Lung (tissue), 12 donors: ENCODE results near the gene CCT2. TPM values are rescaled to one million over a fixed set of nuclear protein-coding genes. Genes with fewer than 3 reads are reported as not detected.

Experiments
- ATAC-seq: fragments of 200-7000 bp; cut with Tn5 transposase; one replicate; pipeline ENCODE4 v1.9.1; 2020; ENCODE audit warnings: moderate number of reproducible peaks; ENCODE audit not compliant: insufficient read depth, low FRiP score
- DNase-seq, 3 donors: peaks; one replicate each; pipeline ENCODE4 v3.0.0-alpha.2; 2013 to 2017
- H3K27ac ChIP-seq, 2 donors: one replicate each; pipeline ENCODE4 v1.5.1; 2013; ENCODE audit warnings: mild to moderate bottlenecking in 2 of 2, moderate library complexity in 2 of 2, control low read depth in 1 of 2, inconsistent platforms in 1 of 2, low read depth in 1 of 2, low read length in 1 of 2
- H3K27me3 ChIP-seq, 3 donors: one replicate each; pipeline ENCODE4 v1.5.1; 2013; ENCODE audit warnings: low read length in 2 of 3; ENCODE audit not compliant: control insufficient read depth in 3 of 3, insufficient read depth in 3 of 3
- H3K36me3 ChIP-seq, 4 donors: one replicate each; pipeline ENCODE4 v1.5.1; 2013; ENCODE audit warnings: low read length in 4 of 4, mild to moderate bottlenecking in 1 of 4, moderate library complexity in 1 of 4; ENCODE audit not compliant: control insufficient read depth in 4 of 4, insufficient read depth in 4 of 4
- H3K4me1 ChIP-seq, 5 donors: one replicate each; pipeline ENCODE4 v1.5.1; 2013; ENCODE audit warnings: low read length in 5 of 5, mild to moderate bottlenecking in 2 of 5, moderate library complexity in 1 of 5; ENCODE audit not compliant: control insufficient read depth in 5 of 5, insufficient read depth in 5 of 5
- H3K4me3 ChIP-seq: one replicate; pipeline ENCODE4 v1.5.1; 2013; ENCODE audit warnings: mild to moderate bottlenecking, control low read depth, moderate library complexity
- H3K9ac ChIP-seq, 2 donors: one replicate each; pipeline ENCODE4 v1.5.1; 2013; ENCODE audit warnings: low read length in 2 of 2, control low read depth in 1 of 2; ENCODE audit not compliant: insufficient read depth in 1 of 2
- H3K9me3 ChIP-seq, 4 donors: one replicate each; pipeline ENCODE4 v1.5.1; 2013; ENCODE audit warnings: low read length in 3 of 4, mild to moderate bottlenecking in 1 of 4, moderate library complexity in 1 of 4; ENCODE audit not compliant: control insufficient read depth in 4 of 4, insufficient read depth in 3 of 4
- WGBS, 2 donors: extraction: QIAGEN DNeasy Blood & Tissue Kit; methylation state at CpG; one replicate each; pipeline ENCODE4 v1.1.7; 2013; 5-methylcytosine and 5-hydroxymethylcytosine counted together
- polyA plus RNA-seq, 2 donors: library from polyadenylated mRNA; stranded (reverse); fragments of 200-250 nt; gene quantifications; one replicate each; pipeline ENCODE4 v1.2.1, GENCODE V29; 2013
- total RNA-seq, 2 donors: library from RNA; depleted of rRNA in 1 of 2; stranded (reverse); fragments of >200 nt in 1 of 2; gene quantifications; one replicate each; pipeline ENCODE4 v1.2.1, GENCODE V29; 2014 to 2021
- TF ChIP-seq, protein P1 (sequence below): IDR thresholded peaks from 2 replicates; pipeline ENCODE4 v1.5.1; 2012; ENCODE audit warnings: mild to moderate bottlenecking; ENCODE audit errors: control extremely low read depth, extremely low read depth
- donor health status: control.
- donor health status: control.
- donor health status: Bipolar disorder and iron deficiency.
- donor health status: healthy.
- donor health status: DM: yes; HTN: yes; CAD: no.

Gene CCT2
- total and polyA plus RNA-seq, 4 donors = 80.3 to 122 (median 114) TPM

DNA sequence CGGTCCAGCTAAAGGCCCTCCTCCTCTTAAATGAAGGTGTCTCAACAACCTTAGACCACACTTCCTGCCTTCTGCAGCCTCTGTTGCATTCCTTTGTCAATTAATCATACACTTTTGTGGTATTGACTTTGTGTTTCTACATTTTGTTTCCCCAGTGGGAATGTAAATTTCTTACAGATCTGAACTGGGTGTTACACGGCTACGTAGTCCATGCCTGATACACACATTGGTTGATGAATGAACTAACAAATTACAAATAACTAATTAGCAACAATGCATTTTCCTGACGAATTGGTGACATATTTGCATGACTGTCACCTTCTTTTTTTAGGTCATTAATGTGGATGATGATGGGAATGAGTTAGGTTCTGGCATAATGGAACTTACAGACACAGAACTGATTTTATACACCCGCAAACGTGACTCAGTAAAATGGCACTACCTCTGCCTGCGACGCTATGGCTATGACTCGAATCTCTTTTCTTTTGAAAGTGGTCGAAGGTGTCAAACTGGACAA is 15.2 kb upstream of the CCT2 start:
- TF ChIP-seq, protein P1, sequence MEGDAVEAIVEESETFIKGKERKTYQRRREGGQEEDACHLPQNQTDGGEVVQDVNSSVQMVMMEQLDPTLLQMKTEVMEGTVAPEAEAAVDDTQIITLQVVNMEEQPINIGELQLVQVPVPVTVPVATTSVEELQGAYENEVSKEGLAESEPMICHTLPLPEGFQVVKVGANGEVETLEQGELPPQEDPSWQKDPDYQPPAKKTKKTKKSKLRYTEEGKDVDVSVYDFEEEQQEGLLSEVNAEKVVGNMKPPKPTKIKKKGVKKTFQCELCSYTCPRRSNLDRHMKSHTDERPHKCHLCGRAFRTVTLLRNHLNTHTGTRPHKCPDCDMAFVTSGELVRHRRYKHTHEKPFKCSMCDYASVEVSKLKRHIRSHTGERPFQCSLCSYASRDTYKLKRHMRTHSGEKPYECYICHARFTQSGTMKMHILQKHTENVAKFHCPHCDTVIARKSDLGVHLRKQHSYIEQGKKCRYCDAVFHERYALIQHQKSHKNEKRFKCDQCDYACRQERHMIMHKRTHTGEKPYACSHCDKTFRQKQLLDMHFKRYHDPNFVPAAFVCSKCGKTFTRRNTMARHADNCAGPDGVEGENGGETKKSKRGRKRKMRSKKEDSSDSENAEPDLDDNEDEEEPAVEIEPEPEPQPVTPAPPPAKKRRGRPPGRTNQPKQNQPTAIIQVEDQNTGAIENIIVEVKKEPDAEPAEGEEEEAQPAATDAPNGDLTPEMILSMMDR = no peak
- Histone ChIP-seq H3K27me3 (no peaks in the 10 kb centered on the region), H3K9ac (no peak overlapping the region), H3K4me3 (no peak overlapping the region), H3K36me3 (peaks cover 11 to 32% (median 23%) of the 10 kb centered on the region in 4 donors), H3K4me1 (no peaks in the 10 kb centered on the region), H3K9me3 (no peaks in the 10 kb centered on the region), H3K27ac (no peak overlapping the region)
- ATAC-seq (peak; percentile 62), DNase-seq (no peak)
- 91 to 93% methylated on average over 10 of the region's 10 CpGs for WGBS, 2 donors

DNA sequence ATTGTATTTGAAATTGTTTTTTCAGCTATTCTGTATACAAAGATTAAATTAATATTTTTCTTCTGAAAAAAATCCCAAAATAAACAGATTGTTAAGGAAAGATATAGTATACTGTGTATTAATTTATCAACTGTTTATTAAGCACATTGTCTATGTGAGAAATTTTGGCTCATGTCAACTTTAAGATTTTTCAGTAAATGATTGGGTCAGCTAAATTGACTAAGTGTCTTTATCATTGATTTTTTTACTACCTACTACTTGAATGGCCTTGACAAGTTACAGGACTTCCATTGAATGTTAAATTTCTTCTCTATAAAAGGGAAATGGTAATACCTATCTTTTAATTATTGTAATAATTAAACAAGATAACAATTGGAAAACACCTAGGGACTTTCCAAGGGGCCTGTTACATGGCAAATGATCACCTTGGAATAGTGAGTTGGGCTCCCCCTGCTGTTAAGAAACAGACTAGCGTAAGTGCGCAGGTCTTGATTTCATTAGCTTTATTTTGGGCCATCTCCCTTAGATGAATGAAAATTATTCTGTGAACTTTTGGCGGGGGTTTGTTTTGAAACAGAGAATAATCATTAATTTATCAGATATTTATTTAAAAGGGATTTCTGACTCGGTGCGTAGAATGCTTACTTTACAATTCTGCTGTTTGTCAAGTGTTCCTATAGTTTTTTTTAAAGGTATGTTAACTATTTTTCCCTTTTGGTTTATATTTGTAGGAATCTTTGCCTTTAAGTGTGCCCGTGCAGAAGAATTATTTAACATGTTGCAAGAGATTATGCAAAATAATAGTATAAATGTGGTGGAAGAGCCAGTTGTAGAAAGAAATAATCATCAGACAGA is 14.5 kb upstream of the CCT2 start:
- TF ChIP-seq, protein P1 = peak; percentile 72
- Histone ChIP-seq H3K27me3 (no peaks in the 10 kb centered on the region), H3K36me3 (peaks cover 14 to 35% (median 23%) of the 10 kb centered on the region in 4 donors), H3K9me3 (no peaks in the 10 kb centered on the region), H3K4me3 (no peak overlapping the region), H3K9ac (no peak overlapping the region), H3K27ac (no peak overlapping the region), H3K4me1 (no peaks in the 10 kb centered on the region)
- peak; percentile 62 for ATAC-seq
- 49 to 59% methylated on average over 6 of the region's 6 CpGs for WGBS, 2 donors
- DNase-seq = peak; percentile 36 to 78 (median 69)

DNA sequence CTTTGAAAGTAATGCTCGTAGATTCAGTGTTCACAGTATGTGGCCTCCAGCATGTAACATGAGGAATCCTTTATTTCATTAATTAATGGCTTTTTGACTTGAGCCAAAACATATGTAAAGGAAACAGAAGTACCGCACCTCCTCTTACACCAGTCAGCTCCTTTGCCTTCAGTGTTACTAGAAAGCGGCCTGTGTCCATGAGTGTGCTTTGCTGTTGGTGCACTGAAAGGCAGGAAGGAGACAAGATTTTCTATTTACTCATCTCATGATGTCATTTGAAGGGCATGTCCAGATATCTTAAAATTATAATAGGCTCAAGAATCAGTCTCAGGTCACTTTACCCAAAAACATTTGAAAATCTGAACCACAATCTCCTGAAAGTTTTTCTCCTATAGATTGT is 9.9 kb upstream of the CCT2 start:
- H3K36me3 ChIP-seq = peaks cover 14 to 22% (median 17%) of the 10 kb centered on the region in 4 donors
- no peak for ATAC-seq

More for the DNA sequence above, 9.9 kb upstream of the CCT2 start:
- no peak for DNase-seq
- Histone ChIP-seq H3K4me3 (no peak overlapping the region), H3K27ac (no peak overlapping the region), H3K9me3 (no peaks in the 10 kb centered on the region), H3K4me1 (no peaks in the 10 kb centered on the region), H3K27me3 (no peaks in the 10 kb centered on the region), H3K9ac (no peak overlapping the region)
- 96 to 98% methylated on average over 3 of the region's 3 CpGs for WGBS, 2 donors
- TF ChIP-seq, protein P1 = no peak
